Fibroblast of villous mesenchyme (primary cell): ENCODE measurements around the gene VAV1. TPM values are rescaled to one million over a fixed set of nuclear protein-coding genes. Genes with fewer than 3 reads are reported as not detected.

Experiments used
- DNase-seq: peaks from one replicate; pipeline ENCODE4 v3.0.0-alpha.2; 2010; ENCODE audit warnings: low read depth
- H3K4me3 ChIP-seq: 2 replicates; pipeline ENCODE4 v1.5.1; 2011; ENCODE audit warnings: low read depth, mild to moderate bottlenecking, low read length
- total RNA-seq: library from RNA; depleted of rRNA; stranded (reverse); fragments of >200 nt; gene quantifications from 2 replicates; pipeline ENCODE4 v1.2.3, GENCODE V29; 2012
- TF ChIP-seq, protein P1 (sequence below): IDR thresholded peaks from 2 replicates; pipeline ENCODE4 v1.5.1; 2012; ENCODE audit warnings: low read depth, mild to moderate bottlenecking, low read length; ENCODE audit not compliant: insufficient read depth

The VAV1 gene, protein sequence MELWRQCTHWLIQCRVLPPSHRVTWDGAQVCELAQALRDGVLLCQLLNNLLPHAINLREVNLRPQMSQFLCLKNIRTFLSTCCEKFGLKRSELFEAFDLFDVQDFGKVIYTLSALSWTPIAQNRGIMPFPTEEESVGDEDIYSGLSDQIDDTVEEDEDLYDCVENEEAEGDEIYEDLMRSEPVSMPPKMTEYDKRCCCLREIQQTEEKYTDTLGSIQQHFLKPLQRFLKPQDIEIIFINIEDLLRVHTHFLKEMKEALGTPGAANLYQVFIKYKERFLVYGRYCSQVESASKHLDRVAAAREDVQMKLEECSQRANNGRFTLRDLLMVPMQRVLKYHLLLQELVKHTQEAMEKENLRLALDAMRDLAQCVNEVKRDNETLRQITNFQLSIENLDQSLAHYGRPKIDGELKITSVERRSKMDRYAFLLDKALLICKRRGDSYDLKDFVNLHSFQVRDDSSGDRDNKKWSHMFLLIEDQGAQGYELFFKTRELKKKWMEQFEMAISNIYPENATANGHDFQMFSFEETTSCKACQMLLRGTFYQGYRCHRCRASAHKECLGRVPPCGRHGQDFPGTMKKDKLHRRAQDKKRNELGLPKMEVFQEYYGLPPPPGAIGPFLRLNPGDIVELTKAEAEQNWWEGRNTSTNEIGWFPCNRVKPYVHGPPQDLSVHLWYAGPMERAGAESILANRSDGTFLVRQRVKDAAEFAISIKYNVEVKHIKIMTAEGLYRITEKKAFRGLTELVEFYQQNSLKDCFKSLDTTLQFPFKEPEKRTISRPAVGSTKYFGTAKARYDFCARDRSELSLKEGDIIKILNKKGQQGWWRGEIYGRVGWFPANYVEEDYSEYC
- total RNA-seq: not detected in 2 replicates

- no peak within 1 kb of the TSS for H3K4me3 ChIP-seq
- DNase-seq: no peak
- TF ChIP-seq, protein P1, sequence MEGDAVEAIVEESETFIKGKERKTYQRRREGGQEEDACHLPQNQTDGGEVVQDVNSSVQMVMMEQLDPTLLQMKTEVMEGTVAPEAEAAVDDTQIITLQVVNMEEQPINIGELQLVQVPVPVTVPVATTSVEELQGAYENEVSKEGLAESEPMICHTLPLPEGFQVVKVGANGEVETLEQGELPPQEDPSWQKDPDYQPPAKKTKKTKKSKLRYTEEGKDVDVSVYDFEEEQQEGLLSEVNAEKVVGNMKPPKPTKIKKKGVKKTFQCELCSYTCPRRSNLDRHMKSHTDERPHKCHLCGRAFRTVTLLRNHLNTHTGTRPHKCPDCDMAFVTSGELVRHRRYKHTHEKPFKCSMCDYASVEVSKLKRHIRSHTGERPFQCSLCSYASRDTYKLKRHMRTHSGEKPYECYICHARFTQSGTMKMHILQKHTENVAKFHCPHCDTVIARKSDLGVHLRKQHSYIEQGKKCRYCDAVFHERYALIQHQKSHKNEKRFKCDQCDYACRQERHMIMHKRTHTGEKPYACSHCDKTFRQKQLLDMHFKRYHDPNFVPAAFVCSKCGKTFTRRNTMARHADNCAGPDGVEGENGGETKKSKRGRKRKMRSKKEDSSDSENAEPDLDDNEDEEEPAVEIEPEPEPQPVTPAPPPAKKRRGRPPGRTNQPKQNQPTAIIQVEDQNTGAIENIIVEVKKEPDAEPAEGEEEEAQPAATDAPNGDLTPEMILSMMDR: no peak
Observed at GRCh38 chr19:6772028-6772865, at the start of gene VAV1. Gene VAV1, plus strand, starts transcription at chr19:6772708. Its CDS starts 100 bp downstream, at chr19:6772808.

- H3K4me3 ChIP-seq: no peak overlapping the region
- TF ChIP-seq, protein P1: no peak
- peak; percentile 46 for DNase-seq
Observed at GRCh38 chr19:6723108-6723618, 49.3 kb upstream of the VAV1 start.

- no peak for DNase-seq
- TF ChIP-seq, protein P1: no peak
- H3K4me3 ChIP-seq: no peak overlapping the region
Observed at GRCh38 chr19:6723738-6724137, 48.8 kb upstream of the VAV1 start.

- H3K4me3 ChIP-seq: no peak overlapping the region
- TF ChIP-seq, protein P1: no peak
- no peak for DNase-seq
Observed at GRCh38 chr19:6724631-6725492, 47.6 kb upstream of the VAV1 start.

- no peak for DNase-seq
- no peak overlapping the region for H3K4me3 ChIP-seq
- TF ChIP-seq, protein P1: no peak
Observed at GRCh38 chr19:6725513-6726231, 46.8 kb upstream of the VAV1 start.
